Common myeloid progenitor, CD34-positive (primary cell): ENCODE data around the gene PCA3. TPM values are rescaled to one million over a fixed set of nuclear protein-coding genes. Genes with fewer than 3 reads are reported as not detected.

Experiments used
- CTCF ChIA-PET: fragments of 350-600 bp; sonication (Branson Sonifier 250); formaldehyde crosslinking; loops from one replicate; lab custom pipeline; 2021; ENCODE audit warnings: antibody characterized with exemption; lab: Charles Lee
- POLR2A ChIA-PET: fragments of 350-600 bp; sonication (Branson Sonifier 250); formaldehyde crosslinking; loops from one replicate; lab custom pipeline; 2021; ENCODE audit warnings: antibody characterized with exemption; lab: Charles Lee
- DNase-seq, 3 donors: peaks; one replicate each; pipeline versions ENCODE4 v3.0.0 to v3.0.0-alpha.2; 2013
- H3K27ac ChIP-seq, 2 experiments: 1 replicate in 1 of 2; 2 replicates in 1 of 2; pipeline ENCODE4 v1.7.0; 2013; ENCODE audit warnings: inconsistent platforms in 2 of 2, low read length in 2 of 2, mild to moderate bottlenecking in 2 of 2, low read depth in 1 of 2, moderate library complexity in 1 of 2; ENCODE audit not compliant: severe bottlenecking in 2 of 2, insufficient read depth in 1 of 2, poor library complexity in 1 of 2
- H3K27me3 ChIP-seq, 5 experiments: replicated peaks in 2 of 5; 1 replicate in 3 of 5; 2 replicates in 2 of 5; pipeline versions ENCODE4 v1.6.1 to v1.7.0; 2013; ENCODE audit warnings: low read length in 4 of 5, mild to moderate bottlenecking in 2 of 5, moderate library complexity in 2 of 5, inconsistent platforms in 1 of 5; ENCODE audit not compliant: insufficient read depth in 5 of 5, control insufficient read depth in 4 of 5
- H3K36me3 ChIP-seq, 4 experiments: 1 replicate in 2 of 4; 2 replicates in 2 of 4; pipeline versions ENCODE4 v1.6.1 to v1.7.0; 2013; ENCODE audit warnings: low read length in 3 of 4, control low read depth in 1 of 4, mild to moderate bottlenecking in 1 of 4; ENCODE audit not compliant: control insufficient read depth in 4 of 4, insufficient read depth in 4 of 4
- H3K4me1 ChIP-seq, 4 experiments: 1 replicate in 3 of 4; 2 replicates in 1 of 4; pipeline versions ENCODE4 v1.6.1 to v1.7.1; 2013; ENCODE audit warnings: low read length in 3 of 4, mild to moderate bottlenecking in 3 of 4, control low read depth in 1 of 4, inconsistent platforms in 1 of 4, moderate library complexity in 1 of 4; ENCODE audit not compliant: control insufficient read depth in 4 of 4, insufficient read depth in 4 of 4; ENCODE audit errors: control extremely low read depth in 1 of 4
- H3K4me3 ChIP-seq, 7 experiments: 1 replicate in 4 of 7; 2 replicates in 3 of 7; pipeline versions ENCODE4 v1.5.1 to v1.7.0; 2013; ENCODE audit warnings: mild to moderate bottlenecking in 7 of 7, low read length in 6 of 7, moderate library complexity in 6 of 7, inconsistent platforms in 2 of 7, low read depth in 2 of 7, control low read depth in 1 of 7; ENCODE audit not compliant: insufficient read depth in 4 of 7, control insufficient read depth in 1 of 7; ENCODE audit errors: extremely low read depth in 1 of 7
- H3K9me3 ChIP-seq, 5 experiments: 1 replicate in 4 of 5; 2 replicates in 1 of 5; pipeline versions ENCODE4 v1.6.1 to v1.7.1; 2013; ENCODE audit warnings: low read length in 4 of 5, mild to moderate bottlenecking in 2 of 5, inconsistent platforms in 1 of 5, low read depth in 1 of 5, moderate library complexity in 1 of 5; ENCODE audit not compliant: control insufficient read depth in 4 of 5, insufficient read depth in 2 of 5; ENCODE audit errors: control extremely low read depth in 1 of 5
- WGBS: methylation state at CpG from one replicate; pipeline ENCODE4 v1.1.5; 2013; ENCODE audit not compliant: insufficient coverage; 5-methylcytosine and 5-hydroxymethylcytosine counted together
- polyA plus RNA-seq: library from polyadenylated mRNA; unstranded; fragments of 120-200 nt; gene quantifications from one replicate; pipeline ENCODE4 v1.2.1, GENCODE V29; 2013

The PCA3 gene
- 0.04 TPM for polyA plus RNA-seq

GRCh38 chr9:76764138-76764537 lies at the start of gene PCA3:
TSS of gene PCA3 (plus strand) at chr9:76764438.
- no peak for DNase-seq
- WGBS: 96% methylated on average over 3 of the region's 4 CpGs
- Histone ChIP-seq H3K27me3 (no peaks in the 10 kb centered on the region), H3K9me3 (no peaks in the 10 kb centered on the region), H3K4me3 (no peak within 1 kb of the TSS), H3K4me1 (no peaks in the 10 kb centered on the region), H3K36me3 (no peaks in the 10 kb centered on the region), H3K27ac (no peak within 1 kb of the TSS)
- POLR2A ChIA-PET: no interaction called here
- CTCF ChIA-PET: interaction anchor here (1.3 to 1.5 kb wide), 2 partner anchors 12 to 18 kb away, joined by 3 read pairs; no protein-coding TSS in a partner anchor

GRCh38 chr9:76716085-76716672 lies 48.1 kb upstream of the PCA3 start:
- H3K36me3 ChIP-seq: no peaks in the 10 kb centered on the region
- H3K27ac ChIP-seq: no peak overlapping the region
- POLR2A ChIA-PET: no interaction called here
- no peaks in the 10 kb centered on the region for H3K9me3 ChIP-seq
- H3K4me3 ChIP-seq: no peak overlapping the region
- DNase-seq: peak in 1 of 3 donors; percentile 49
- WGBS: 89% methylated on average over 2 of the region's 7 CpGs
- peaks cover 0 to 11% (median 5%) of the 10 kb centered on the region in 4 experiments for H3K4me1 ChIP-seq
- CTCF ChIA-PET: interaction anchor here (0.5 to 2.3 kb wide), 3 partner anchors 11 to 419 kb away, joined by 3 to 11 read pairs (median 3); no protein-coding TSS in a partner anchor
- no peaks in the 10 kb centered on the region for H3K27me3 ChIP-seq

- WGBS: 20% methylated on average over 1 of the region's 5 CpGs
- DNase-seq: peak in 1 of 3 donors; percentile 46
- Histone ChIP-seq H3K36me3 (no peaks in the 10 kb centered on the region), H3K27ac (no peak overlapping the region), H3K27me3 (no peaks in the 10 kb centered on the region), H3K4me3 (no peak overlapping the region), H3K9me3 (no peaks in the 10 kb centered on the region), H3K4me1 (peaks cover 0 to 11% (median 5%) of the 10 kb centered on the region in 4 experiments)
- ChIA-PET CTCF (interaction anchor here (0.9 to 2.3 kb wide), 3 partner anchors 12 to 59 kb away, joined by 3 to 11 read pairs (median 5); no protein-coding TSS in a partner anchor), POLR2A (no interaction called here)
Observed at GRCh38 chr9:76717176-76717575, 47.1 kb upstream of the PCA3 start.

- ChIA-PET POLR2A (no interaction called here), CTCF (interaction anchor here (0.9 to 2.3 kb wide), 3 partner anchors 12 to 59 kb away, joined by 3 to 11 read pairs (median 5); no protein-coding TSS in a partner anchor)
- Histone ChIP-seq H3K9me3 (no peaks in the 10 kb centered on the region), H3K27me3 (no peaks in the 10 kb centered on the region), H3K36me3 (no peaks in the 10 kb centered on the region), H3K4me3 (no peak overlapping the region), H3K27ac (no peak overlapping the region), H3K4me1 (peaks cover 0 to 11% (median 5%) of the 10 kb centered on the region in 4 experiments)
- peak; percentile 41 to 81 (median 62) for DNase-seq
- WGBS: 12% methylated on average over 4 of the region's 5 CpGs
Observed at GRCh38 chr9:76717613-76718012, 46.6 kb upstream of the PCA3 start.

- ChIA-PET CTCF (interaction anchor here (0.9 to 2.3 kb wide), 3 partner anchors 13 to 60 kb away, joined by 3 to 11 read pairs (median 3); no protein-coding TSS in a partner anchor), POLR2A (no interaction called here)
- Histone ChIP-seq H3K4me3 (no peak overlapping the region), H3K9me3 (no peaks in the 10 kb centered on the region), H3K36me3 (no peaks in the 10 kb centered on the region), H3K27me3 (peaks cover 0 to 2% (median 0%) of the 10 kb centered on the region in 5 experiments), H3K27ac (no peak overlapping the region), H3K4me1 (peaks cover 0 to 11% (median 5%) of the 10 kb centered on the region in 4 experiments)
- WGBS: 94% methylated on average over 2 of the region's 4 CpGs
- no peak for DNase-seq
Observed at GRCh38 chr9:76718166-76718565, 46.1 kb upstream of the PCA3 start.

GRCh38 chr9:76720245-76720644 lies 44.0 kb upstream of the PCA3 start:
- WGBS: 86% methylated on average over 1 of the region's 3 CpGs
- DNase-seq: no peak
- ChIA-PET POLR2A (no interaction called here), CTCF (interaction anchor here (1.7 kb wide), 1 partner anchor 10 kb away, joined by 6 read pairs; no protein-coding TSS in a partner anchor)
- Histone ChIP-seq H3K9me3 (no peaks in the 10 kb centered on the region), H3K36me3 (no peaks in the 10 kb centered on the region), H3K4me3 (no peak overlapping the region), H3K27ac (no peak overlapping the region), H3K27me3 (peaks cover 0 to 5% (median 0%) of the 10 kb centered on the region in 5 experiments), H3K4me1 (peaks cover 0 to 23% (median 14%) of the 10 kb centered on the region in 4 experiments)

- Histone ChIP-seq H3K36me3 (no peaks in the 10 kb centered on the region), H3K27ac (no peak overlapping the region), H3K9me3 (no peaks in the 10 kb centered on the region), H3K4me1 (peaks cover 0 to 22% (median 12%) of the 10 kb centered on the region in 4 experiments), H3K27me3 (peaks cover 0 to 20% (median 3%) of the 10 kb centered on the region in 5 experiments), H3K4me3 (peak overlapping the region in 1 of 7 experiments; percentile 40)
- CTCF ChIA-PET: no interaction called here
- POLR2A ChIA-PET: no interaction called here
- 0% methylated on average over 3 of the region's 4 CpGs for WGBS
- DNase-seq: peak in 2 of 3 donors; percentile 44 to 58
Observed at GRCh38 chr9:76725011-76725546, 39.2 kb upstream of the PCA3 start.
